Chondrocyte (in vitro differentiated cells): ENCODE results near the gene S1PR1. TPM values are rescaled to one million over a fixed set of nuclear protein-coding genes. Genes with fewer than 3 reads are reported as not detected.

ENCODE experiments used
- DNase-seq: peaks from one replicate; pipeline ENCODE4 v3.0.0; 2021; ENCODE audit warnings: mixed read lengths, low spot score
- H3K27ac Mint-ChIP-seq: one replicate; pipeline ENCODE4 v1.8.0; 2021; ENCODE audit warnings: mild to moderate bottlenecking, moderate library complexity, mixed read lengths; ENCODE audit not compliant: unreplicated experiment
- H3K27me3 Mint-ChIP-seq: 2 replicates; pipeline ENCODE4 v1.8.0; 2021; ENCODE audit warnings: low read depth, mixed read lengths
- H3K36me3 Mint-ChIP-seq: 2 replicates; pipeline ENCODE4 v1.8.0; 2021; ENCODE audit warnings: low read depth, mixed read lengths
- H3K4me1 Mint-ChIP-seq: 2 replicates; pipeline ENCODE4 v1.8.0; 2021; ENCODE audit warnings: low read depth, mild to moderate bottlenecking, mixed read lengths
- H3K4me3 Mint-ChIP-seq: one replicate; pipeline ENCODE4 v1.8.0; 2021; ENCODE audit warnings: mild to moderate bottlenecking, moderate library complexity, mixed read lengths; ENCODE audit not compliant: unreplicated experiment
- H3K9me3 Mint-ChIP-seq: 2 replicates; pipeline ENCODE4 v1.8.0; 2021; ENCODE audit warnings: low read depth, mixed read lengths
- CTCF ChIP-seq: fragments of 200-600 bp; sonication (generic); IDR thresholded peaks from 2 replicates; pipeline ENCODE4 v1.5.0; 2021; ENCODE audit warnings: antibody characterized with exemption, mild to moderate bottlenecking, moderate library complexity
- total RNA-seq: library from RNA; stranded (reverse); gene quantifications from 3 replicates; pipeline ENCODE4 v1.2.1, GENCODE V29; 2021

S1PR1 gene
- total RNA-seq, 1 donor from 2014 or later, result 0.40 TPM

GRCh38 chr1:101235216-101235695, 1.6 kb upstream of the S1PR1 start:
- peaks cover 2% of the 10 kb centered on the region for H3K36me3 Mint-ChIP-seq
- no peak for TF ChIP-seq CTCF
- peak overlapping the region; percentile 87 for H3K4me3 Mint-ChIP-seq
- DNase-seq, result no peak
- H3K9me3 Mint-ChIP-seq, result peaks cover 6% of the 10 kb centered on the region
- H3K27ac Mint-ChIP-seq, result no peak overlapping the region
- peaks cover 33% of the 10 kb centered on the region for H3K27me3 Mint-ChIP-seq
- peaks cover 35% of the 10 kb centered on the region for H3K4me1 Mint-ChIP-seq

- Mint-ChIP-seq H3K4me1 (peaks cover 35% of the 10 kb centered on the region), H3K27me3 (peaks cover 27% of the 10 kb centered on the region), H3K9me3 (peaks cover 6% of the 10 kb centered on the region), H3K4me3 (peak overlapping the region; percentile 87), H3K27ac (peak overlapping the region; percentile 45), H3K36me3 (peaks cover 2% of the 10 kb centered on the region)
- TF ChIP-seq CTCF, result no peak
- DNase-seq, result no peak
Observed at GRCh38 chr1:101235696-101236515, 913 bp upstream of the S1PR1 start.

GRCh38 chr1:101237229-101237837, 514 bp downstream of the S1PR1 start:
- peak overlapping the region; percentile 7 for H3K27ac Mint-ChIP-seq
- H3K36me3 Mint-ChIP-seq, result no peaks in the 10 kb centered on the region
- H3K27me3 Mint-ChIP-seq, result peaks cover 18% of the 10 kb centered on the region
- DNase-seq, result no peak
- peaks cover 35% of the 10 kb centered on the region for H3K4me1 Mint-ChIP-seq
- peak overlapping the region; percentile 87 for H3K4me3 Mint-ChIP-seq
- H3K9me3 Mint-ChIP-seq, result no peaks in the 10 kb centered on the region
- peak; percentile 28 for TF ChIP-seq CTCF

- DNase-seq, result no peak
- no peaks in the 10 kb centered on the region for H3K9me3 Mint-ChIP-seq
- no peak overlapping the region for H3K27ac Mint-ChIP-seq
- peaks cover 35% of the 10 kb centered on the region for H3K4me1 Mint-ChIP-seq
- no peak for TF ChIP-seq CTCF
- no peaks in the 10 kb centered on the region for H3K36me3 Mint-ChIP-seq
- H3K27me3 Mint-ChIP-seq, result peaks cover 18% of the 10 kb centered on the region
- no peak overlapping the region for H3K4me3 Mint-ChIP-seq
Observed at GRCh38 chr1:101238031-101238628, 1.3 kb downstream of the S1PR1 start.

- peaks cover 35% of the 10 kb centered on the region for H3K4me1 Mint-ChIP-seq
- TF ChIP-seq CTCF, result peak; percentile 94
Observed at GRCh38 chr1:101238681-101239094, 1.9 kb downstream of the S1PR1 start.

More at GRCh38 chr1:101238681-101239094, 1.9 kb downstream of the S1PR1 start:
- Mint-ChIP-seq H3K27me3 (peaks cover 16% of the 10 kb centered on the region), H3K9me3 (no peaks in the 10 kb centered on the region), H3K36me3 (no peaks in the 10 kb centered on the region), H3K27ac (peak overlapping the region; percentile 4), H3K4me3 (peak overlapping the region; percentile 26)
- DNase-seq, result no peak
